Measurements from ENCODE around the gene C1GALT1C1L.
"Not testable (repeated sequence)": the region's sequence is repeated elsewhere in the genome, so short reads cannot be mapped to it uniquely, and the experiment has no call there.

C1GALT1C1L gene

DNA sequence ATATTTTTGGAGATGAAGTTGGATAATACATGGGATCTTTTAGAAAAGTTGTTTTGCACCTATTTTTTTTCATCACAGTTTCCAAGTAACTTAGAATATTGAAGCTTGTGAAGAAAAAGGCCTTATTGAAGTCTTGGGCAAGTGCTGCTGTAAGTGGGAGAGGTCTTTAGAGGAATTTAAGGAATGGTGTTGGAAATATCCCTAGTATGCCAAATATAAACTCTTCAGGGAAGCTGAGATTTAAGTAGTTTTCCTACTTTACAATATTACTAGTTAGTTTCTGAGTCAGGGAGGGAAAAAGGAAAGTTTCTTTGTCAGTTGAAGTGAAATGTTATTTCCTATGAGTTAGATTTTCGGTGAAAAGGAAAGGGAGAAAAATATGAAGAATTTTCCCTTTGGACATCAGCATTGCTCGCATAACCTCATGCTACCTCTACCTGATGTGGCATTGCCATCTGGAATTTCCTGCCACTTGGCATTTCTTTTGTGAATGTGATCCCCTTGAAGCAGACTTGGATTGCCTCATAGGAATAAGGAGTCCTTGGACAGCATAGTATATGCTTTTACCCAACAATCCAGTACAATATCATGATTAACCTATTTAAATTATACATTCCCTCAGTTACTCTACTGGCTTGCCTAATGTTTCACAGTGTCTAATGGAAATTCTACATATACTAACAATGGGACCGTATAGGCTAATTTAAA, 27.1 kb downstream of the C1GALT1C1L start:
- FAIRE-seq = no peak

DNA sequence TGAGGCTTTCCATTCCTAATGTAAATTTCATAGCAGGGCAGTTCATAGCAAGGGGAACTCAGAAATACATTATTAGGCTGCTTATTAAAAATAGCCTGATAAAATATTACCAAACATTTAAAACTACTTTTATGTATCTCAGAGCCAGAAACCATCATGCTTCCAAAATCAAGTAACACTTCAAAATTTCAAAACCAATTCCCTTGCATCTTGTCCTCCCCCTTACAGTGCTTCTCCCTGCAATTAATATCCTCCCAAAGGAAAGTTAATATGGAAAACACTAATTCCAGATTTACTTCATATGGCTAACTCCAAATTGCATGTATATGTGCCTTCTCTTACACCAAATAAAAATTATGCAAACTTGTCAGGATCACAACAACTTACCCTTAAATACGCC, 32.5 kb downstream of the C1GALT1C1L start:
- FAIRE-seq = no peak

DNA sequence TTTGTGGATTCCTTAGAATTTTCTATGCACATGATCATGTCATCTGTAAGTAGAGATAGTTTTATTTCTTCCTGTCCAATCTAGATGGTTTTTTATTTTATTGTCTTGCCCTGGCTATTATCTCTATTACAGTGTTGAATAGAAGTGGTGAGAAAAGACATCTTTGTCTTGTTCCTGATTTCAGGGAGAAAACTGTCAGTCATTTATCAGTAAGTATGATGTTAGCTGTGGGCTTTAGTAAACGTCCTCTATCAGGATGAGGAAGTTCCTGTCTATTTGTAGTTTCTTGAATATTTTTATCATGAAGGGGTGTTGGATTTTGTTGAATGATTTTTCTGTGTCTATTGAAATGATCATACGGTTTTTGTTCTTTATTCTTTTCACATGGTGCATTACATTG, 33.9 kb downstream of the C1GALT1C1L start:
- no peak for FAIRE-seq

DNA sequence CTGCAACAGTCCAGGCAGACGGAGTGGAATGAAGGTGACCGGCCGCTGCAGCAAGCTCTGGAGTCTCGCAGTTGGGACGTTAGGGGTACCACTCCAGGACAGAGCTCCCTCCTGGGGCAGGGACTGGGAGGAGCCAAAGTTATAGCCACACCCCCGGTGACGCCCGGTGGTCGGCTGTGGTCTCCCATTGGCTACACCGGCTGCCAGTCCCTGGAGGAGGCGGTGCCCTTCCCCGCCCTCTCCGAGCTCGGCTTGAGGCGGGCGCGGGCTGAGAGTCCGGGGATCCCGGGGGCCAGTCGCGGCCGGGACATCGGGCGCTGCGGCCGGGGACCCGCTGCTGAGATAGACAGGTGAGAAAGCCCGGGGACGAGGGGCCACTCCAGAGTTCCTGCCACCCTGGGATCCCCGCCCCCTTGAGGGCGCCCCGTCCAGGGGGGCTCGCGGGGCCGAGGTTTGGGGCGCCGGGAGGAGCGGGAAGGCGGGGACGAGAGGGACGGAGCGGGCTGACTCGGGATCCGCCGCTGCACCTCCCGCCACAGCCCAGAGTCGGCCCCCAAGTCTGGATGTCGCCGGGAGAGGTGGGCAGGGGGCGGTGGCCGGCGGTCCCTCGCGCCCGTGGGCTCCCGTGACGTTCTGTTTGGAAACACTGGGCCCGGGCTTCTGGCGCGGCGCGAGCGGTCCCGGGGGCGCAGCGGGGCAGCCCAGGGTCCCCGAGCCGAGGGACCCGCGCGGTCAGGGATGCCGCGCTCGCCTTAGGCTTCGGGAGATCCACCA, 39.0 kb downstream of the C1GALT1C1L start, which contains the start of gene PLEKHH2:
Gene PLEKHH2 (plus strand): TSS at position 231 of the 774 bp plus-strand sequence. CDS start 7,414 bp downstream, outside the sequence.
- no peak for FAIRE-seq

DNA sequence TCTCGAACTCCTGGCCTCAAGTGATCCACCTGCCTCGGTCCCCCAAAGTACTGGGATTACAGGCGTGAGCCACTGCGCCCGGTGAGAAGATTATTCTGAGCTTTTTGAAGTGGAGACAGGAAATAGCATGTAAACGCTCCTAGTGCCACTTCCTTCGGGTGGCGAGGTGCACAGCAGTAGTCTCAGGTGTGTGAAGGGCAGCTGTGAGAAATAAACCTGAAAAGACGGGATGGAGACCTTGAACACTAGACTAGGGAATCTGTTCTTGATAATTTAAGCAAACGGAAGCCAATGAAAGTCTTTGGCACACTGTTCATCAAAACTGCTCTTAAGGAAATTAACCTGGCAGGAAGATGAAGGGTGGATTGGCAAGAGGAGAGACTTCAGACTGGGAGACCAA, 39.6 kb downstream of the C1GALT1C1L start:
- no peak for FAIRE-seq

DNA sequence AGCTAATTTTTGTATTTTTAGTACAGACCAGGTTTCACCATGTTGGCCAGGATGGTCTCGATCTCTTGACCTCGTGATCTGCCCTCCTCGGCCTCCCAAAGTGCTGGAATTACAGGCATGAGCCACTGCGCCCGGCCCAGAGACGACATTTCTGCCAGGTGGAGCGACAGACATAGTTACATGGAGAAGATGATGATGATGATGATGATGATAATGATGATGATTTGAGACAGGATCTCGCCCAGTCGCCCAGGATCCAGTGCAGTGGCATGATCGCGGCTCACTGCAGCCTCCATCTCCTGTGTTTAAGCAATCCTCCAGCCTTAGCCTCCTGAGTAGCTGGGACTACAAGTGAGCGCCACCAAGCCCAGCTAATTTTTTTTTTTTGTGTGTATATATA, 40.1 kb downstream of the C1GALT1C1L start:
- not testable (repeated sequence) for FAIRE-seq

DNA sequence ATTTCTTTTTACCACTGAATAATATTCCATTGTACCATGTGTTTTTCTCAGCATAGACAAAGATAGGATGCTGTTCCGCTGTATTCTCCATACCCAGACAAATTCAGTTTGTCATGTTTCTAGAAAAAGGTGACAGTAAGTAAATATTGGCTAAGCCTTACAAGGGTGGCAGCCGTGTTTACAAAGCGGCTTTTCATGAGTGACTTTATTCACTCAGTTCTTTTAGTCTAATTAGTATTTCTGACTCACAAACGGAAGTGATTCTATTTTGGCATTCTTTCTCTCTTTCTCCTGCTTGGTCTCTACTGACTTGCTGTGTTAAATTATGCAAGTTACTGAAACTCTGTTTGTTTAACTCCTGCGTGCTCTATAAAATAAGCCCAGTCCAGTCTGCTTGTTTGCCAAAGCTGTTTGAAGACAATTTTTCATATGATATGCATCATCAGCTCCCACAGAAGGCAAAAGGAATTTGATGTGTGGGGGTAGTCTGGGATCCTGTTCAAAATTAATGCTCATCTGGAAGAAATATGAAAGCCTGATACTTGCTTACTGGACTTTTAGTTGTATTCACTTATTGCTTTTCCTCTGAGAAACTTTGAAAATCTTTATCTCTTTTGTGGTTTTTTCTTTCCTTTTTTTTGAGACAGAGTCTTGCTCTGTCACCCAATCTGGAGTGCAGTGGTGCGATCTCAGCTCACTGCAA, 41.5 kb downstream of the C1GALT1C1L start:
- FAIRE-seq = no peak

DNA sequence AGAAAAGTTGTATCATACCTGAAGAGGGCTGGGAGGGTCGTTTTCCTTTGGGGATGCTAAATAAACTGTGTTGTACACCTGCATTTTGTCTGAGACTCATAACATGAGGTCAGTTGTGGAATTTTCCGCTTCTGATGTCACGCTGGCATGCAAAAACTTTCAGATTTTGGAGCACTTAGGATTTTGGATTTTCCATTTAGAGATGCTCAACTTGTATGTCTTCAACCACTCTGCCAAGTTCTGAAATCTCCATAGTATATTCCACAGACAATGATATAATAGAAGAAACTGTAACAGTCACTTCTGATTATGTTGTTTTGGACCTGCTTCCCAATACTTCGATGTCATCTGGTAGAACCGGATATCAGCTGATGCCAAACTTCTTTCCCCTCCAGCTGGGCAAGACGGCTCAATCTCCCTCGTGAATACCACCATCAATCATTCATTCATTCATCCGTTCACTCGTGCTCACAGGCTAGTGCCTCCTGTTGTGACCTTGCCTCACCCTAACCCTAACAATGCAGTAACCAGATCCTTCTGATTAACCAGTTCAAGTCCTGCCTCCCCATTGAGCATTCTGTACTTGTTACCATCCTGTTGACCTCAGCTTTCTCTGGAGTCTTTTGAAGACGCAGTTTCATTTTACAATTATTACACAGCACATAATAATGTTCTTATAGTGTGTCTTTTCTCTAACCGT, 44.5 kb downstream of the C1GALT1C1L start:
- no peak for FAIRE-seq

All from colon (tissue), 2 donors.